Measurements from ENCODE around the gene SEPTIN12.

SEPTIN12 gene

GRCh38 chr16:4801962-4802658 is 14.0 kb upstream of the SEPTIN12 start, which contains the start of gene ROGDI:
Gene ROGDI (minus strand): TSS chr16:4802633. CDS start chr16:4802571, 62 bp downstream.
- Histone ChIP-seq H3K36me3 (ENCODE audit: insufficient read depth, low read length) (peaks cover 13% of the 10 kb centered on the region), H3K27me3 (ENCODE audit: control insufficient read depth, insufficient read depth, low read length) (no peaks in the 10 kb centered on the region), H3K4me2 (ENCODE audit: low read length) (peak within 1 kb of the TSS; percentile 92), H3K4me3 (ENCODE audit: low read length) (peak within 1 kb of the TSS; percentile 94), H3K9ac (ENCODE audit: low read depth, low read length) (peak within 1 kb of the TSS; percentile 71), H3K4me1 (ENCODE audit: control insufficient read depth, insufficient read depth, low read length) (peaks cover 13% of the 10 kb centered on the region), H3K9me3 (replicated peaks; ENCODE audit: low read length) (no peaks in the 10 kb centered on the region)

GRCh38 chr16:4801051-4801961 is 13.2 kb upstream of the SEPTIN12 start:
- Histone ChIP-seq H3K4me2 (ENCODE audit: low read length) (peak overlapping the region; percentile 92), H3K4me3 (ENCODE audit: low read length) (peak overlapping the region; percentile 94), H3K27me3 (ENCODE audit: control insufficient read depth, insufficient read depth, low read length) (no peaks in the 10 kb centered on the region), H3K9ac (ENCODE audit: low read depth, low read length) (peak overlapping the region; percentile 71), H3K36me3 (ENCODE audit: insufficient read depth, low read length) (peaks cover 14% of the 10 kb centered on the region), H3K4me1 (ENCODE audit: control insufficient read depth, insufficient read depth, low read length) (peaks cover 13% of the 10 kb centered on the region), H3K9me3 (replicated peaks; ENCODE audit: low read length) (no peaks in the 10 kb centered on the region)

- Histone ChIP-seq H3K4me3 (ENCODE audit: low read length) (no peak overlapping the region), H3K4me1 (ENCODE audit: control insufficient read depth, insufficient read depth, low read length) (peaks cover 13% of the 10 kb centered on the region), H3K9me3 (replicated peaks; ENCODE audit: low read length) (no peaks in the 10 kb centered on the region), H3K36me3 (ENCODE audit: insufficient read depth, low read length) (peaks cover 14% of the 10 kb centered on the region), H3K9ac (ENCODE audit: low read depth, low read length) (no peak overlapping the region), H3K27me3 (ENCODE audit: control insufficient read depth, insufficient read depth, low read length) (no peaks in the 10 kb centered on the region), H3K4me2 (ENCODE audit: low read length) (no peak overlapping the region)
Measured at GRCh38 chr16:4800290-4801041, 12.3 kb upstream of the SEPTIN12 start.

DNA sequence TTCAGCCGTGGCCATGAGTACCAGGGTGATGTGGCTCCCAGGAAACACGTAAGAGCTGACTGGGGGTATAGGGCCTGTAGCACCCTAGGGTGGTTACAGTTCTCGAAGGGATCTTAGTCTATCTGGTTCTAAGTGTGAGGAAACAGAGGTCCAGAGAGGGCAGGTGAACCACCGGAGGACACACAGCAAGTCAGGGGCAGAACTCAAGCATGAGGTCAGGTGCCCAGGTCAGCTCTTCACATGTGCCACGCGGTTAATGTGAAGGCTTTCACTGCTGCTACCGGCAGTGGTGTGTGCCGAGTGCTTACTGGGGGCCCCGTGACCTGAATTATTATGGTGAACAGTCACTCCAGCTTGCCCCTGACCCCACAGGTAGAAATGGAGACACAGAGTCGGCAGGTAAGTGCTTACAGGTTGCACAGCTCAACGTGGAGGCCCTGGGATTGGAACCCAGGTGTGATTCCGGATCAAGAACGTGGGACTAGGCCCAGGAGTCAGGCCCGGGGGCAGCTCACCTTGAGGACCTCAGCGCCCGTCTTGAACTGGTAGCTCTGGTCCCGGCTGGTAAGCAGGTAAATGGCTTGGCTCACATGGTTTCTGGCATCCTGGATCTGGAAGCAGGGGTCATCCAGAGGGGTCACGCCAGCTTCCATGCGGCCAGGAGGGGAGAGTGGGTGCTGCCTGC is 11.2 kb upstream of the SEPTIN12 start:
- Histone ChIP-seq H3K4me2 (ENCODE audit: low read length) (no peak overlapping the region), H3K36me3 (ENCODE audit: insufficient read depth, low read length) (peaks cover 7% of the 10 kb centered on the region), H3K27me3 (ENCODE audit: control insufficient read depth, insufficient read depth, low read length) (no peaks in the 10 kb centered on the region), H3K4me3 (ENCODE audit: low read length) (no peak overlapping the region), H3K4me1 (ENCODE audit: control insufficient read depth, insufficient read depth, low read length) (peaks cover 13% of the 10 kb centered on the region), H3K9ac (ENCODE audit: low read depth, low read length) (no peak overlapping the region), H3K9me3 (replicated peaks; ENCODE audit: low read length) (no peaks in the 10 kb centered on the region)

DNA sequence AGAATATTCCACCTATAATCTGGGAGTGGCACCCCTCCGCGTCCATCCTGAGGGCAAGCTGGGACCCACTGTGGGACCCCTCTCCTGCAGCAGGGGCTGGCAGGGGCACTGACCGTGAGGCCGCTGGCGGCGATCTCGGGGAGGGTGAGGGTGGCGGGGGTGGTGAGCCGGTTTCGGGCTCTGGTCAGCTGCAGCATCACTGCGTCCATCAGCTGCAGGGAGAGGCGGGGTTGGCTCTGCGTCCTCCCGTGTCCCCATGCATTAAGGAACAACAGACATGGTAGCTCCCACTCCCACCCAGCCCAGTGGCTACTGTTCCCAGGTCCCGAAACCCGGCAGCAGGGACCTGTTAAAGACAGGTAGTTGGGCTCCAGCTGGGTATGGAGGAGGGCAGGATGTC is 10.3 kb upstream of the SEPTIN12 start:
- peaks cover 7% of the 10 kb centered on the region for H3K36me3 ChIP-seq (ENCODE audit: insufficient read depth, low read length)
- H3K27me3 ChIP-seq (ENCODE audit: control insufficient read depth, insufficient read depth, low read length) = no peaks in the 10 kb centered on the region

GRCh38 chr16:4797805-4798252 is 9.7 kb upstream of the SEPTIN12 start:
- Histone ChIP-seq H3K4me1 (ENCODE audit: control insufficient read depth, insufficient read depth, low read length) (peaks cover 8% of the 10 kb centered on the region), H3K36me3 (ENCODE audit: insufficient read depth, low read length) (peaks cover 7% of the 10 kb centered on the region), H3K9me3 (replicated peaks; ENCODE audit: low read length) (no peaks in the 10 kb centered on the region), H3K27me3 (ENCODE audit: control insufficient read depth, insufficient read depth, low read length) (no peaks in the 10 kb centered on the region), H3K4me3 (ENCODE audit: low read length) (no peak overlapping the region), H3K9ac (ENCODE audit: low read depth, low read length) (no peak overlapping the region), H3K4me2 (ENCODE audit: low read length) (no peak overlapping the region)

More for the DNA sequence above, 10.3 kb upstream of the SEPTIN12 start:
- H3K9me3 ChIP-seq (replicated peaks; ENCODE audit: low read length) = no peaks in the 10 kb centered on the region
- H3K9ac ChIP-seq (ENCODE audit: low read depth, low read length) = no peak overlapping the region
- H3K4me2 ChIP-seq (ENCODE audit: low read length) = no peak overlapping the region
- H3K4me3 ChIP-seq (ENCODE audit: low read length) = no peak overlapping the region
- H3K4me1 ChIP-seq (ENCODE audit: control insufficient read depth, insufficient read depth, low read length) = peaks cover 11% of the 10 kb centered on the region

- no peak overlapping the region for H3K4me3 ChIP-seq (ENCODE audit: low read length)
- no peak overlapping the region for H3K4me2 ChIP-seq (ENCODE audit: low read length)
- no peaks in the 10 kb centered on the region for H3K27me3 ChIP-seq (ENCODE audit: control insufficient read depth, insufficient read depth, low read length)
- no peak overlapping the region for H3K9ac ChIP-seq (ENCODE audit: low read depth, low read length)
- no peaks in the 10 kb centered on the region for H3K9me3 ChIP-seq (replicated peaks; ENCODE audit: low read length)
- peaks cover 7% of the 10 kb centered on the region for H3K36me3 ChIP-seq (ENCODE audit: insufficient read depth, low read length)
- H3K4me1 ChIP-seq (ENCODE audit: control insufficient read depth, insufficient read depth, low read length) = peaks cover 8% of the 10 kb centered on the region
Measured at GRCh38 chr16:4796982-4797804, 9.0 kb upstream of the SEPTIN12 start.

DNA sequence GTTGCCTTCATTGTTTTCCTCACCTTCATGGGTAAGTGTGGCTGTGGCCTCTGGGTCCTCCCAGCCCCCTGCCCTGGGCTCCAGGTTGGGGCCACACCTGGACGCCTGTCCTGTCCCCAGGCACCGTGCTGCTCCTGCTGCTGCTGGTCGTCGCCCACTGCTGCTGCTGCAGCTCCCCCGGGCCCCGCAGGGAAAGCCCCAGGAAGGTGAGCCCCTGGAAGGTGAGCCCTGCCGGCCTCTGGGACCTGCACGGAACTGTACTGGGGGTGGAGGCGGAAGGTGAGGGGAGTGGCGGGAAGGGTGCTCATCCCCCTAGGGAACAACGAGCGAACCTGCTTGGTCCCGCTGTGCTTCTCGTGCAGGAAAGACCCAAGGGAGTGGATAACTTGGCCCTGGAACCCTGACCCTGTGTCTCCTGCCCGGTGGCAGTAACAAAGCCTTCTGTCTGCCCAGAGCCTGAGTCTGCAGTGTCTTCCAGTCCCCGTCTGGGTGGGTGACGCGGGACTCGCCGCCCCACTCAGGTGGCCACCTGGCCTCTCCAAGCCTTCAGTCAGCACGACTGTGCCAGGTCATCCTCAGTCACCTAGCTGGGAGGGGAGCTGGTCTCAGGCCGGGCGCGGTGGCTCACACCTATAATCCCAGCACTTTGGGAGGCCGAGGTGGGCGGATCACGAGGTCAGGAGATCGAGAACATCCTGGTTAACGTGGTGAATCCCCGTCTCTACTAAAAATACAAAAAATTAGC is 7.9 kb upstream of the SEPTIN12 start:
- Histone ChIP-seq H3K36me3 (ENCODE audit: insufficient read depth, low read length) (peaks cover 7% of the 10 kb centered on the region), H3K9me3 (replicated peaks; ENCODE audit: low read length) (no peaks in the 10 kb centered on the region), H3K4me2 (ENCODE audit: low read length) (no peak overlapping the region), H3K4me1 (ENCODE audit: control insufficient read depth, insufficient read depth, low read length) (no peaks in the 10 kb centered on the region), H3K27me3 (ENCODE audit: control insufficient read depth, insufficient read depth, low read length) (no peaks in the 10 kb centered on the region), H3K4me3 (ENCODE audit: low read length) (no peak overlapping the region), H3K9ac (ENCODE audit: low read depth, low read length) (no peak overlapping the region)

DNA sequence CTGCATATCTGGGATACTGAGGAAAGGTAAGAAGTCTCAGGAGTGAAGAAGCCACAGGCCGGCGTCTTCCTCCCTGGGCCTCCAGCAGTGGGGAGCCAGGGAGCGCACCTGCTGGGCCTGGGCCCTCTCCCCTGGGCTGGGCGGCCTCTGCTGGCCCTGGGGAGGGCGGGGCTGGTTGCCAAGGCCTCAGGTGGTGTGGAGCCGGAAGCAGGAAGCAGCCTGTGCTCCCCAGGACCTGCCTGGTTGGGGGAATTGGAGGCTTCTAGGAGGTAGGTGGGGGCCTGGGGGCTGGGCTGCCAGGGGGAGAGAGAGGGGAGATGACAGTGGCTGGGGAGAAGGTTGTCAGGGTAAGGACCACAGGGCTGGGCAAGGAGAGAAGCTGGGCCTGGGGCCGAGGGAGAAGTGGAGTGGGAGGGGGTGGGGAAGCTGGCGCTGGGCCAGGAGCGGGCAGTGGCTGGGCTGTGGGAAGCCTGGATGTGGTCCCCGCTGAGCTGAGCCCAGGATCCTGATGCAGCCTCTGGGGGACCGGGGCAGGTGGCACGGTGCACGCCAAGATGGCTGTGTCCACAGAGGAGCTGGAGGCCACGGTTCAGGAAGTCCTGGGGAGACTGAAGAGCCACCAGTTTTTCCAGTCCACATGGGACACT is 7.2 kb upstream of the SEPTIN12 start, which contains the start of gene SMIM22:
Gene SMIM22 (plus strand): TSS at position 189 of the 647 bp plus-strand sequence. CDS start 366 bp downstream, at position 555.
- Histone ChIP-seq H3K9me3 (replicated peaks; ENCODE audit: low read length) (no peaks in the 10 kb centered on the region), H3K27me3 (ENCODE audit: control insufficient read depth, insufficient read depth, low read length) (no peaks in the 10 kb centered on the region), H3K36me3 (ENCODE audit: insufficient read depth, low read length) (peaks cover 7% of the 10 kb centered on the region), H3K4me3 (ENCODE audit: low read length) (no peak within 1 kb of the TSS), H3K4me2 (ENCODE audit: low read length) (no peak within 1 kb of the TSS), H3K4me1 (ENCODE audit: control insufficient read depth, insufficient read depth, low read length) (no peaks in the 10 kb centered on the region), H3K9ac (ENCODE audit: low read depth, low read length) (no peak within 1 kb of the TSS)
